ENCODE results near the gene NUP43.

NUP43 gene, protein sequence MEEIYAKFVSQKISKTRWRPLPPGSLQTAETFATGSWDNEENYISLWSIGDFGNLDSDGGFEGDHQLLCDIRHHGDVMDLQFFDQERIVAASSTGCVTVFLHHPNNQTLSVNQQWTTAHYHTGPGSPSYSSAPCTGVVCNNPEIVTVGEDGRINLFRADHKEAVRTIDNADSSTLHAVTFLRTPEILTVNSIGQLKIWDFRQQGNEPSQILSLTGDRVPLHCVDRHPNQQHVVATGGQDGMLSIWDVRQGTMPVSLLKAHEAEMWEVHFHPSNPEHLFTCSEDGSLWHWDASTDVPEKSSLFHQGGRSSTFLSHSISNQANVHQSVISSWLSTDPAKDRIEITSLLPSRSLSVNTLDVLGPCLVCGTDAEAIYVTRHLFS

DNA sequence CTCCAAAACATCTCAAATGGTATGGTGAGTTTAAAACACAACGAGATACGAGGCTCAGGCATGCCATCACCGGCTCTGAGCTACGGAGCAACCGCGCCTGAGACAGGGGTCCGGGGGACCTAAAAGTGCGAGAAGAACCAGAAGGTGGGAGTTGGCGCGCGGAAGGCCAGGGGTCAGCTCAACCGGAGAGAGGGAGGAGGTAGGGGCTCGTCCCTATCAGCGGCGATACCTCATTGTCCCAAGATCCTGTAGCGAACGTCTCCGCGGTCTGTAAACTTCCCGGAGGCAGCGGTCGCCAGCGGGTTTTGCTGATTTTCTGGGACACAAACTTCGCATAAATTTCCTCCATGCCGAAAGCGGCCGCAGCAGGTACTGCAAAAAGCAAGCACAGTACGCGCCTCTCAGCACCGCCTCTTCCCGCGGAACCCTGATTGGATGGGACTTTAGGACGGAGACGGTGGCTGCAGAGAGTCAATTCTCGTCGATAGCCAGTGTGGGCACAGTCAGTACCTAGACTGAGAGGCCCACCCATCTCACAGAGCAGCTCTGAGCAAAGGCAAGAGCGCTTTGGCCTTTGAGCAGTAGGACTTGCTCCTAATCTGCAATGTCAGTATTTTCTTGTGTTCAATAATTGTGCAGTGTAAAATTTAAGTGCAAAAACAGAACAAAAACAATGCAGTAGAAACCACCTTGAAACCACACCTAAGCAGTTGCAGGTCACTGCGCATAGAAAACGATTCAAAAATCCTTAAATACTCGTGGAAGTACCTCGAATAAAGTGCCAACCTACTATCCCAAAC, at the start of gene NUP43:
TSS of gene NUP43 (minus strand) at position 383 of the 800 bp plus-strand sequence. CDS start at position 349, 34 bp downstream.
- Histone ChIP-seq H3F3A (ENCODE audit: low read depth) (peaks cover 4% of the 10 kb centered on the region; the same call in 1 of the 2 replicates), H3K27me3 (ENCODE audit: insufficient read depth, low read length, poor library complexity, severe bottlenecking) (no peaks in the 10 kb centered on the region)

DNA sequence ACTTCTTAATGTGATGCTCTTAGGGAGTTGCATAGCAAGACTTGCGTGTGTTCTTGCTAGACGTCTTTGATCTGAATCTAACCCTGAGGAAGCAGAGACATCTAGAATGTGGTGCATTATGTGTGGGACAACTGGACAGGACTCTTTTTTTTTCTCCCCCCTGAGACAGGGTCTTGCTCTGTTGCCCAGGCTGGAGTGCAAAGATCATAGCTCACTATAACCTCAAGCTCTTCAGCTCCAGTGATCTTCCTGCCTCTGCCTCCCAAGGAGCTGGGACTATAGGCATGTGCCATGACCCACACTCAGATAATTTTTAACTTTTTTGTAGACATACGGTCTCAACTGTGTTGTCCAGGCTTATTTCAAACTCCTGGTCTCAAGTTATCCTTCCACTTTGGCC, 37.2 kb upstream of the NUP43 start:
- H2AFZ ChIP-seq (ENCODE audit: low read length), result no peak overlapping the region
- H3K4me3 ChIP-seq (ENCODE audit: low read length, poor library complexity, severe bottlenecking), result no peak overlapping the region
- H3K4me2 ChIP-seq (ENCODE audit: low read depth, low read length, poor library complexity, severe bottlenecking), result no peak overlapping the region
- no peaks in the 10 kb centered on the region for H3K27me3 ChIP-seq (ENCODE audit: insufficient read depth, low read length, poor library complexity, severe bottlenecking)
- peaks cover 23% of the 10 kb centered on the region for H3K79me2 ChIP-seq (ENCODE audit: insufficient read depth, low read length)
- TF ChIP-seq, protein P1, sequence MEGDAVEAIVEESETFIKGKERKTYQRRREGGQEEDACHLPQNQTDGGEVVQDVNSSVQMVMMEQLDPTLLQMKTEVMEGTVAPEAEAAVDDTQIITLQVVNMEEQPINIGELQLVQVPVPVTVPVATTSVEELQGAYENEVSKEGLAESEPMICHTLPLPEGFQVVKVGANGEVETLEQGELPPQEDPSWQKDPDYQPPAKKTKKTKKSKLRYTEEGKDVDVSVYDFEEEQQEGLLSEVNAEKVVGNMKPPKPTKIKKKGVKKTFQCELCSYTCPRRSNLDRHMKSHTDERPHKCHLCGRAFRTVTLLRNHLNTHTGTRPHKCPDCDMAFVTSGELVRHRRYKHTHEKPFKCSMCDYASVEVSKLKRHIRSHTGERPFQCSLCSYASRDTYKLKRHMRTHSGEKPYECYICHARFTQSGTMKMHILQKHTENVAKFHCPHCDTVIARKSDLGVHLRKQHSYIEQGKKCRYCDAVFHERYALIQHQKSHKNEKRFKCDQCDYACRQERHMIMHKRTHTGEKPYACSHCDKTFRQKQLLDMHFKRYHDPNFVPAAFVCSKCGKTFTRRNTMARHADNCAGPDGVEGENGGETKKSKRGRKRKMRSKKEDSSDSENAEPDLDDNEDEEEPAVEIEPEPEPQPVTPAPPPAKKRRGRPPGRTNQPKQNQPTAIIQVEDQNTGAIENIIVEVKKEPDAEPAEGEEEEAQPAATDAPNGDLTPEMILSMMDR (conservative IDR thresholded peaks at IDR 0.05; ENCODE audit: low read length), result no peak
- TF ChIP-seq EZH2phosphoT487 (IDR thresholded peaks at IDR 0.05; ENCODE audit: borderline replicate concordance), result no peak
- peaks cover 8% of the 10 kb centered on the region for H4K20me1 ChIP-seq (ENCODE audit: insufficient read depth, low read length, poor library complexity, severe bottlenecking)
- no peaks in the 10 kb centered on the region for H3F3A ChIP-seq (ENCODE audit: low read depth)
- H3K9ac ChIP-seq (ENCODE audit: low read depth, low read length, poor library complexity, severe bottlenecking), result no peak overlapping the region
- H3K9me3 ChIP-seq (ENCODE audit: insufficient read depth, low read depth, low read length), result no peaks in the 10 kb centered on the region
- H3K36me3 ChIP-seq (ENCODE audit: insufficient read depth, low read length), result peaks cover 46% of the 10 kb centered on the region
- H3K4me1 ChIP-seq (ENCODE audit: insufficient read depth, low read length, poor library complexity, severe bottlenecking), result no peaks in the 10 kb centered on the region
- H3K9me2 ChIP-seq (replicated peaks; ENCODE audit: low read depth, low read length), result no peaks in the 10 kb centered on the region

More for the DNA sequence above, at the start of gene NUP43:
- peaks cover 59% of the 10 kb centered on the region for H3K79me2 ChIP-seq (ENCODE audit: insufficient read depth, low read length)
- peaks cover 15% of the 10 kb centered on the region for H3K4me1 ChIP-seq (ENCODE audit: insufficient read depth, low read length, poor library complexity, severe bottlenecking)
- TF ChIP-seq EZH2phosphoT487 (IDR thresholded peaks at IDR 0.05; ENCODE audit: borderline replicate concordance), result no peak
- TF ChIP-seq, protein P1 (conservative IDR thresholded peaks at IDR 0.05; ENCODE audit: low read length), result peak; percentile 52
- no peaks in the 10 kb centered on the region for H3K9me2 ChIP-seq (replicated peaks; ENCODE audit: low read depth, low read length)
- H3K9me3 ChIP-seq (ENCODE audit: insufficient read depth, low read depth, low read length), result no peaks in the 10 kb centered on the region
- peak within 1 kb of the TSS; percentile 64 for H2AFZ ChIP-seq (ENCODE audit: low read length)
- peaks cover 12% of the 10 kb centered on the region for H3K36me3 ChIP-seq (ENCODE audit: insufficient read depth, low read length)
- peak within 1 kb of the TSS; percentile 93 for H3K9ac ChIP-seq (ENCODE audit: low read depth, low read length, poor library complexity, severe bottlenecking)
- H4K20me1 ChIP-seq (ENCODE audit: insufficient read depth, low read length, poor library complexity, severe bottlenecking), result peaks cover 27% of the 10 kb centered on the region
- H3K4me2 ChIP-seq (ENCODE audit: low read depth, low read length, poor library complexity, severe bottlenecking), result peak within 1 kb of the TSS; percentile 91
- peak within 1 kb of the TSS; percentile 95 for H3K4me3 ChIP-seq (ENCODE audit: low read length, poor library complexity, severe bottlenecking)

DNA sequence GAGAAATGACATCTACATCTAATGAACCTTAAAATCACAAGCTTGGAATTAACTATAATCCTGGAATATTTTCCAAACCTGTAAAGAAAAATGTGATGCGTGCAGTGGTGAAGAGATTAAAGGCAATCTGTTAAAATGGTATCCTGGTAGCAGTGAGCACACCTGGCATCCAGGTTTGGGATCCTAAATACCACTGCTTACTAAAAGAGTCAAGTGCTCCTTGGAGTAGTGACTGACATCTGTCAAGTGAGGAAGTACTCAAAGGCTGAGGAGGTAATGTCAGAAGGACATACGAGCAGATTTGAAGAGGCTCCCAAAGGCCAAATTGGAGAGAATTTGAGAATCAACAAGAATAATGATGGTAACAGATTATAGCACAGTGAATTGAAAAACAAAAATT, 36.0 kb upstream of the NUP43 start:
- H3K27me3 ChIP-seq (ENCODE audit: insufficient read depth, low read length, poor library complexity, severe bottlenecking), result no peaks in the 10 kb centered on the region
- H3K9me2 ChIP-seq (replicated peaks; ENCODE audit: low read depth, low read length), result no peaks in the 10 kb centered on the region
- no peak overlapping the region for H3K4me3 ChIP-seq (ENCODE audit: low read length, poor library complexity, severe bottlenecking)
- no peaks in the 10 kb centered on the region for H3K4me1 ChIP-seq (ENCODE audit: insufficient read depth, low read length, poor library complexity, severe bottlenecking)
- H3K9ac ChIP-seq (ENCODE audit: low read depth, low read length, poor library complexity, severe bottlenecking), result no peak overlapping the region
- H3K9me3 ChIP-seq (ENCODE audit: insufficient read depth, low read depth, low read length), result no peaks in the 10 kb centered on the region
- peaks cover 4% of the 10 kb centered on the region for H4K20me1 ChIP-seq (ENCODE audit: insufficient read depth, low read length, poor library complexity, severe bottlenecking)
- no peak overlapping the region for H2AFZ ChIP-seq (ENCODE audit: low read length)
- H3K36me3 ChIP-seq (ENCODE audit: insufficient read depth, low read length), result peaks cover 47% of the 10 kb centered on the region
- no peak overlapping the region for H3K4me2 ChIP-seq (ENCODE audit: low read depth, low read length, poor library complexity, severe bottlenecking)
- no peaks in the 10 kb centered on the region for H3F3A ChIP-seq (ENCODE audit: low read depth)
- H3K79me2 ChIP-seq (ENCODE audit: insufficient read depth, low read length), result peaks cover 19% of the 10 kb centered on the region
- TF ChIP-seq, protein P1 (conservative IDR thresholded peaks at IDR 0.05; ENCODE audit: low read length), result no peak
- no peak for TF ChIP-seq EZH2phosphoT487 (IDR thresholded peaks at IDR 0.05; ENCODE audit: borderline replicate concordance)
